ENCODE data around the gene MTHFSD.

Gene MTHFSD

DNA sequence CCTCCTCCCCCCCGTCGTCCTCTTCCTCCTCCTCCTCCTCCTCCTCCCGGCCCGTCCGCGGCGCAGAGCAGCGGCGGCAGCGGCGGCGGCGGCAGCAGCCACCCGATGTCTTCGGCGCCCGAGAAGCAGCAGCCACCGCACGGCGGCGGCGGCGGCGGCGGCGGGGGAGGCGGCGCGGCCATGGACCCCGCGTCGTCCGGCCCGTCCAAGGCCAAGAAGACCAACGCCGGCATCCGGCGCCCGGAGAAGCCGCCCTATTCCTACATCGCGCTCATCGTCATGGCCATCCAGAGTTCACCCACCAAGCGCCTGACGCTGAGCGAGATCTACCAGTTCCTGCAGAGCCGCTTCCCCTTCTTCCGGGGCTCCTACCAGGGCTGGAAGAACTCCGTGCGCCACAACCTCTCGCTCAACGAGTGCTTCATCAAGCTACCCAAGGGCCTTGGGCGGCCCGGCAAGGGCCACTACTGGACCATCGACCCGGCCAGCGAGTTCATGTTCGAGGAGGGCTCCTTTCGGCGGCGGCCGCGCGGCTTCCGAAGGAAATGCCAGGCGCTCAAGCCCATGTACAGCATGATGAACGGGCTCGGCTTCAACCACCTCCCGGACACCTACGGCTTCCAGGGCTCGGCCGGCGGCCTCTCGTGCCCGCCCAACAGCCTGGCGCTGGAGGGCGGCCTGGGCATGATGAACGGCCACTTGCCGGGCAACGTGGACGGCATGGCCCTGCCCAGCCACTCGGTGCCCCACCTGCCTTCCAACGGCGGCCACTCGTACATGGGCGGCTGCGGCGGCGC, 44.4 kb downstream of the MTHFSD start, which contains the start of gene FOXF1:
TSS of gene FOXF1 (plus strand) at position 63 of the 797 bp plus-strand sequence. CDS start at position 106, 43 bp downstream.
- no peak for DNase-seq
- TF ChIP-seq POLR2A (IDR thresholded peaks at IDR 0.05; ENCODE audit: low read length) (no peak), GATA1 (IDR thresholded peaks at IDR 0.05; ENCODE audit: low read depth, low read length) (no peak)

DNA sequence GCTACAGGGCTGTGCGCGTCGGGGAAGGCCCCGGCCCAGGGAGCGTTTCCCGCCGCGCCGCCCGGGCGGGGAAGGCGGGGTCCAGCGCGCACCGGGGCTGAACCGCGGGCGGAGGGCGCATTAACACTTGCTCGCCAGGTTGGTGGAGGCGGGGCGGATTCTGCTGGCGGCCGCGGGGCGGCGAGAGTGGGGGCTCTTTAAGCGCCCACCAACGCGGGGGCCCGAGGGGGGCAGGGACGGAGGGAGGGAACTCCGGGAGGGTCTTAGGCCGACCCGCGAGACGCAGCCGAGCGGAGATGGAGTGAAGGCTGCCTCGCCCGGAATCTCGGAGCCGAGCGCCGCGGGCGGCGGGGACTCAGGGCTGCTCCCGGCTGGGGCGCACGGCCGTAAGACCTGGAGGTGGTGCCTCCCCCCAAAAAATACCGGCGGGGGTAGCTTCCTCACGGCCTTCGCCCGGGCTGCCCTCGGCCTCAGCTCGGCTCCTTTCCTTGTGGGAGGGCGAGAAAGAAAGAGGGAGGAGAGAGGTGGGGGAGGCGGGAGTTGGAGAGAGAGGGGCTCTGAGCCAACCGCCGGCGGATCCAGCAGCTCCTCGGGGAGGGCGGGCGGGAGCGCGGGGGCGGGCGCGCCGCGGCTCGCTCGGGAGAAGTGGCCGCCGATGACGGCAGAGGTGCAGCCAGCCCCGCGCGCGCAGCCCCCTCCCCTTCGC, 45.1 kb downstream of the MTHFSD start:
- no peak for DNase-seq
- TF ChIP-seq POLR2A (IDR thresholded peaks at IDR 0.05; ENCODE audit: low read length) (no peak), GATA1 (IDR thresholded peaks at IDR 0.05; ENCODE audit: low read depth, low read length) (no peak)

DNA sequence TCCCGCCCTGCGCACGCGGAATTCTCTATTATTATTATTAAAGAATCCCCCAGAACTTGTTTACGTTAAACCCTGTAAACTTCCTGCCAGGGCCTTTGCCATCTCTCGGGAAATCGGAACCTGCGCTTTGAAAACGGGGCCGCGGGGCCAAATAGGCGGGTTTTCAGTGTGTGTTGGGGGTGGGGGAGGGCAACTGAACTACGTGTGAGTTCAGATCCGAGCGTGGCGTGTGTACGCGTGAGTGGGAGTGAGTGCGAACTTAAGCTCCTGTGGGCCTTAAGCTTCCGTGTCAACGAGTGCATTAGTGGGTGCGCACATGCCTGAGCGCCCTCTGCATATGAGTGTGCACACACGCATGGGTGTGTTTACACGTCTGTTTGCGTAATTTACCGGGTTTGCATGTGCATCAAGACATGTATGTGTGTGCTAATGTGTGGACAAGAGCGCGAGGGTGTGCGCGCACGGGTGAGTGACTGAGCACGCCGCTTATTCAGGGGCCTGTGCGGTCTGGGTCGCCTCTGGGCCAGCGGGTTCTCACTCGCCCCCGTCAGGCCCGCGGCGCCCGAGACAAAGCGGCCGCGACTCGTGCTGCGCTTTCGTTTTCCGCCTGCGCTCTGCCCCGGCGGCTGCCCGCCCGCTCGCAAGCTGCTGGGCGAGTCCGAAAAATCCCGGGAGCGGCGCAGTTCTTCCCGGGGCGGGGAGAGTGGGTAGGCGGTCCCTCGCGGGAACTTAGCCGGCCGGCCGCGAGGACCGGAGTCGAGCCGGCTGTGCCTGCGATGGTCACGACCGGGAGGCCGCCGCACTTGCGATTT, 45.9 kb downstream of the MTHFSD start:
- TF ChIP-seq POLR2A (IDR thresholded peaks at IDR 0.05; ENCODE audit: low read length) (no peak), GATA1 (IDR thresholded peaks at IDR 0.05; ENCODE audit: low read depth, low read length) (no peak)
- DNase-seq = no peak

DNA sequence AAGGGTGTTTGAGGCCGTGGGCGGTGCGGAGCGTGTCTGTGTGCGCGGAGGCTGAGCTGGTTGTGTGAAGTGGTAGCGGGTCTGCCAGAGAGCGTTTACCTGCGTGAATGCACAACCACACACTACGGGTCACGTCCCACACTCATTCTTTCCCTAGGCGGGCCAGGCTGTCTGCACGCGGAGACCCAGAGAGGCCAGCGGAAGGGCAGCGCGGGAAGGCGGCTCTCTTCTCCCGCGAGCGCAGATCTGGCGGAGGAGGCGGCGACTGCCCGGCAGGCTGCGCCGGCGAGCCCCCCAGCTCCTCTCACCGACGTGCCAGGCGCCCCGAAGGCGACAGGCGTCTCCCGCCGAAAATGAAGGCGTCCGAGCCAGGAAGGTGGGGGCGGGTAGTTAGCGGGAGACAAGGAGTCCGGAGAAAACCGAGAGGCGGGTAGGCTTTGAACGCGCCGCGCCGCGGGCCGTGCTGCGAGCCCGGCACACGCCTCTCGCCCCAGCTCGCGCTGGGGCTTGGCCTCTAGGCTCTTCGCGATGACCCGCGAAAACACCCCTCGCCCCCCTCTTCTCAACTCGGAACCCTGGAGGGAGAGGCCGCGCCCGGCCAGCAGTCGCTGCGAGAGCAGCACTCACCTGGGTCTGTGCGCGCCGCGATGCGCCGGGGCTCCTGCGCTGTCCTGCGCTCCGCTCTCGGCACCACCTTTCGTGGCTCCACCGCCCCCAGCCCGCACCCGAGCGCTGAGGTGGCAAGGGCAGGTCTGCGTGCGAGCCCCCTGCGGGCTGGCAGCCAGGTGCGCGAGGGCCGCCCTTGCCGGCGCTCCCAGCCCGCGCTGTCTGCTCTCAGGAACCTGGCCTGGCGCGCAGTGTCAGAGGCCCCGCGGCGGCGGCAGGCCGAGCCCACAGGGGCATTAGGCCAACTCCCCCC, 46.7 kb downstream of the MTHFSD start:
- TF ChIP-seq POLR2A (IDR thresholded peaks at IDR 0.05; ENCODE audit: low read length) (no peak), GATA1 (IDR thresholded peaks at IDR 0.05; ENCODE audit: low read depth, low read length) (no peak)
- no peak for DNase-seq

DNA sequence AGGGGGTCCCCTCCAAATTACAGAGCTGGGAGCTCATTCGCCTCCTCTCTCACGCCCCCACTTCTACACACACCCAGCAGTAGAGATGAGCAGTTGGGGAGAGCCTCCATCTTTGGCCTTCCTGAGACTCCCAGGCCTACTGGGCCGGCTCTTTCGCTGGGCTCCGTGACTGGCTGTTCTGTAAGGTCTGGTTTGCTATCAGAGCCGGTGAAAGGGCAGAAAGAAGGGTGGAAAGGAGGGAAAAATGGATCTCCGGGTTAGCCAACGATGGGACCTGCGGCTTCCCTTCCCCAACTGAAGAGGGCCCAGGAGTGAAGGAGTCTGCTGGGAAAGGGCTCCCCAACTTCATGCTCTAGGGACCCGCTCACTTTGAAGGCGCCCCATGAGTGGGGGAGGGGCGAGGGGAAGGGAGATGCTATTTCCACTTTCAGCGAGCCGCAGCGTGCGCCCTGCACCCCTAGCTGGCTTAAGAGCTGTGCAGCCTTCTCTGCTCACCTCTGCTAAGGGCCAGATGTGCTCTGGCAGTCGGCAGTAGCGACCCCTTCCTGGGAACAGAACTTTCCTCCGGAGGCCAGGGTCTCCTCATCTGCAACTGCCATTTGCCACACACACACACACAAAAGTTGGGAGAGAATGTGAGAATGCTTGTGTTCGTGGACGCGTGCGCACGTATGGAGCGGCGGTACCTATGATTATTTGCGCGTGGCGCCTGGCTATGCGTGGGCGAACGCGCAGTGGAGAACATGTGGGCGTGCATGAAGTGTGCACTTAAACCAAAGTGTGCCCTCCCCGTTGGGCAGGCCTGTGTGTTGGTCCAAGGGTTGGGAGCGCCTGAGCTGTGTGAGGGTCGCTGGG, 47.6 kb downstream of the MTHFSD start:
- no peak for TF ChIP-seq GATA1 (IDR thresholded peaks at IDR 0.05; ENCODE audit: low read depth, low read length)
- TF ChIP-seq POLR2A (IDR thresholded peaks at IDR 0.05; ENCODE audit: low read length) = no peak

DNA sequence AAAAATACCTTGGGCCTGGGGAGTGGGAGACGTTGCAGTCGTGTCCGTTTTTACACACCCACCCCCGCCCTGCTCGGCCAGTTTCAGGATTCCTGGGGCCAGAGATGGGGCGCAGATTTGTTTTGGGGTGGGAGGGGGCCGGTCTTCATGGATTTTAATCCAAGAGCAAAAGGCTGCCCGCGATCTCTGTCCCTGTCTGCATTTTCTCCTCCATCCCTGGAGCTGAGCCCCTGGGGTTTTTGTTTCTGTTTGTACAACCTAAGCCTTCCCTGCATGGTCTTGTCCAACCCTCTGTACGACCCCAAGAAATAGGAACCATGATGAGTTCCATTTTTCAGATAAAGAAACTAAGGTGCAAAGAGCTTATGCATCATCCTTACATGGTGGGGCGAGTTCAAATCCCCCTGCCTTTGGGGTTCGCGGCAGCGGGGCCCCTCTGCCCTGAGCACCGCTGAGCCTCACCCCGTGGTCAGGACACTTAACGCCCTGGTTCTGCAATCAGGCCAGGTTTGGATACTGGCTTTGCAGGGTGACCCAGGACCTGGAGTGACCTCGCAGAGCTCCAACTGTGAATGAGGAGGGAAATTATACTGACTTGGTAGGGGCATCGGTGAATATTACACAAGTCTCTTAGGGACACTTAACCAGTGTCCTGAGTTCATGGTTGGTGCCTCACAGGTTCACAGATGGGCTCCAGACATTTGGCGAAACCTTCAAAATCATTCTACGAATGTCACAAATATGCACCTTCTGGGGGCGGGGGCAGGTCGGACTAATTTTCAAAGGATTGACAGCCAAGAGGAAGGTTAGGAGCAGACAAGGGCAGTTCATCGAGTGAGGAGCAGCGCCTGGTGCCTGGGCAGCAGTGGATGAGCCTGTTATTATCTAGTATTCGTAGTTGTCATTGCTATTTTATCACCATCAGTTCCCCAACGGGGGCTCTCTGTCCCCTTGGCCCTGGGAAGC, 48.9 kb downstream of the MTHFSD start:
- no peak for DNase-seq
- no peak for TF ChIP-seq GATA1 (IDR thresholded peaks at IDR 0.05; ENCODE audit: low read depth, low read length)
- no peak for TF ChIP-seq POLR2A (IDR thresholded peaks at IDR 0.05; ENCODE audit: low read length)

More for the DNA sequence above, 47.6 kb downstream of the MTHFSD start:
- DNase-seq = no peak

DNA sequence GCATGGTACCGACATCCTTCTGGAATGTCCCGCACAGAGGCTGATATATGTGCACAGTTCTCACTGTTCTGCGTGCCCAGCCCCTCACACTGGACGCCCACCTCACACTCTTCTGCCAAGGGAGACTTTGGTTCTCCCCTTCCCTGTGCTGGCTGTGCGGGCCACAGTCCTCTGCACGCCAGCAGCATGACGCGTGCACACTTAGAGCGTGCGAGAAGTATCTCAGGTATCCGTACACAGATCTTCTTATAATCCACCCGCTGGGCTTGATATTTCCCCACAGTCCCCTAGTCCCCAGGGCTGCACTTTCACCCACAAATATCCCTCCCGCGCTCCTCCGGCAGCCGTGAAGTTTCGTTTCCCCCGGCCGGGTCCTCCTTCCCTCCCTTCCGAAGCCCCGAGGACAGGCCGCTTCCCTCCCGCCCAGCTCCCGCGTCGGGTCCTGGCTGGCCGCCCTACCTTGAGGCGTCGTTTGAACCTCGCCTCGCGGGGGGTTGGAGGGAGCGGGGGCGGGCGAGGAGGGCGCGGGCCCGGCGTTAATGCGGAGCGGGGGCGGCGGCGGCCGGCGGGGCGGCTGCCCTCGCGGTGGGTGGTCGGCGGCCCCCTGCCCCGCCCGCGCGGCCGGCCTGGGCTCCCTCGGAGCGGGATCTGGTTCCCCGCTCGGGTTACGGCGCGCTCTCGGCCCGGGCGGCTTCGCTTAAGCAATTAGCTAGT, 49.7 kb downstream of the MTHFSD start:
- no peak for DNase-seq
- TF ChIP-seq POLR2A (IDR thresholded peaks at IDR 0.05; ENCODE audit: low read length) (no peak), GATA1 (IDR thresholded peaks at IDR 0.05; ENCODE audit: low read depth, low read length) (no peak)

DNA sequence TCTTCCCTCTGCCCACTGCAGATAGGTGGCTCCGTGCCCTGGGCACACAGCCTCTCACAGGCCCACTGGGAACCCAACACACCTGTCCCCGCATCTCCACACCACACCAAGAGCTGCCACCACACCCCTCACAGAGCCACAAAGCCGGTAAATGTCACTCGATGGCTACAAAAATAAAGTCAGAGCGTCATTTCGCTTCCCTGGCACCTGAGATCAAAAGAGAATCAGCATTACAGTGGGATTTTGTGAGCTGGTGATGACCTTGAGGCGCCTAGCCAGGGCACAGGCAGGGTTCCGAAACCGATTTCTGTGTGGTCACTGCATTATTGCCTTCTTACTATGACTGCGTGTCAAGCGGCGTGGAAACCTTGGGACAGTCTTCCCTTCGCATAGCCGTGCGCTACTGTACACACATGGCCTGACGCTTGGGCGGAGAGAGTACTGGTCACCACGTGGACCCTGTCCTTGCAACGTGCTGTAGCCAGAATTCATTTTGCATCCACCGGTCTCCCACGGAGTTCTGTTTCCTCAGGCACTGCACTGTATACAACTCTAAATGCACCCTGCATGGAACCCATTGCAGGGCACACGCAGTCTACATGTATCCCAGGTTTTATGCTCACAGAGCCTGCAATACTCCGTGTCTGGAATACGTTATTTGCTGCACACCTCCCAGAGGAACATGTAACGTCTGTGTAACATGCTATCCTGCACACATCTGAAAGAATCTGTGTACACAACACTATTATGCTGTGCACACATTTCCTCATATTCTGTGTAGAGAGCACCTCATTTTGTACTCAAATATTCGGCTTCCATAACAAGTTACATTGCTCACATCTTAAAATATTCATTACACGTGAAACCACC, 50.5 kb downstream of the MTHFSD start:
- DNase-seq = no peak
- TF ChIP-seq POLR2A (IDR thresholded peaks at IDR 0.05; ENCODE audit: low read length) (no peak), GATA1 (IDR thresholded peaks at IDR 0.05; ENCODE audit: low read depth, low read length) (no peak)

DNA sequence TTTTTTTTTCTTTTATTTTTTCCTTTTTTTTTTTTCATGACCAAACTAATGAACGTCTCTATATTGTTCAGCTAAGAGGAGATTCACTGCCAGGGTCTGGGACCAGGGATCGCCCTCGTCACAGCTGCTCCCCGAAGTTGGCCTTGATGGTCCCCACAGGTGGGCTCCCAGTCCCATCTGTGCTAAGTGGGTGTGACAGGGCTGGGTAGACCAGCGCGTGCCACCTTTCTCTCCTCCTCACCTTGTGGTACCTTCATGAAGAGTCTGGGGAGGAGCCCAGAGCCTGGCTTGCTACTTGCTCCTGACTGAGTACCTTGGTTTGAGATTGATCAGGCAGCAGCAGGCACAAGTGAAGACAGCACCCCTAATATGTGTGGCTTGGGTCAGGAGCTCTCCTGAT, 51.2 kb downstream of the MTHFSD start:
- no peak for DNase-seq
- TF ChIP-seq GATA1 (IDR thresholded peaks at IDR 0.05; ENCODE audit: low read depth, low read length) = no peak
- no peak for TF ChIP-seq POLR2A (IDR thresholded peaks at IDR 0.05; ENCODE audit: low read length)

Data from erythroblast (primary cell).